Measurements from ENCODE around the gene AMMECR1.
A peak's percentile ranks its signal among the peaks of the same experiment; 100 is the strongest.
"Not testable (repeated sequence)": the region's sequence is repeated elsewhere in the genome, so short reads cannot be mapped to it uniquely, and the experiment has no call there.

The AMMECR1 gene
- total RNA-seq, result 11.9 to 25.3 (median 16.3) reads per million in 17 experiments

- peak; percentile 88 to 95 (median 91) for DNase-seq
Measured at GRCh38 chrX:110317820-110318663, at the start of gene AMMECR1. Gene AMMECR1 (minus strand): TSS chrX:110318085. CDS start chrX:110318071, 14 bp downstream.

- no peak for DNase-seq
Measured at GRCh38 chrX:110363244-110363643, 45.4 kb upstream of the AMMECR1 start.

DNA sequence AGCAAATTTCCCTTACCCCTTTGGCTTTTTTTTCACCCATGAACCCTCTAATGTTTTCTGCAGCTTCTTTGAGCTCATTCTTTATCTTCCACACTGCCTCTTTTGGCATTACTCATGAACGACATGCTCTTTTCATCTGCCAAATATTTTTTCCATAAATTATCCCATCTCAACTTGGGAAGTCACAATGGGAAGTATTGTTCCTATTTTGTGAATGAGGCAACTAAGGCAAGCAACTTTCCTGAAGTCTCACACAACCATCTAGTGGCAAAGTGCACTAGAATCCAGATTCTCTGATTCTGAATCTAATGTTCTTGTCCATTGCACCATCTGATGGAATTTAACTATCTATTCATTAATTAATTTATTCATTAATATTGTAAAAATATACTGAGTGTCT, 41.4 kb upstream of the AMMECR1 start:
- DNase-seq, result no peak

GRCh38 chrX:110358548-110358947, 40.7 kb upstream of the AMMECR1 start, which contains the start of gene RTL9:
Gene RTL9 (plus strand): TSS chrX:110358848. CDS start chrX:110450618, 91,770 bp downstream.
- no peak for DNase-seq

DNA sequence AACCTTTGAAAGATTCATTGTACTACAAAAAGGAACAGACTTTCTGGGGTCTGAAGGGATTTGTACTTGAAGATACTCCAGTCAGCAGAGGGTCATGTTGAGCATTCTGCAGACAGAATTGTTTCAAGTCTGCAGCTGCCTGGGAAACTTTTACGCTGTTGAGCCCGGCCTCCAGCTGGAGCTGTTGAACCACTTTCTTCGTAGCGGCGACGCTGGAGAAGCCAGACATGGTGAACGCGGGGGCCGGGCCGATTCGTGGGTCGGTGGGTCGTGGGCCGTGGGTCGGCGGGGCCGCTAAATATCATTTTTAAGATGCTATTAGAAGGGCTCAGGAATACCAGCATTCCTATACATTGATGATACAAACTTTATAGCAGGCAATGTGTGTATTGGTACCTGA, 28.8 kb upstream of the AMMECR1 start:
- DNase-seq, result no peak

- DNase-seq, result peak in 1 of 4 experiments; percentile 1
Measured at GRCh38 chrX:110341189-110342035, 23.5 kb upstream of the AMMECR1 start.

DNA sequence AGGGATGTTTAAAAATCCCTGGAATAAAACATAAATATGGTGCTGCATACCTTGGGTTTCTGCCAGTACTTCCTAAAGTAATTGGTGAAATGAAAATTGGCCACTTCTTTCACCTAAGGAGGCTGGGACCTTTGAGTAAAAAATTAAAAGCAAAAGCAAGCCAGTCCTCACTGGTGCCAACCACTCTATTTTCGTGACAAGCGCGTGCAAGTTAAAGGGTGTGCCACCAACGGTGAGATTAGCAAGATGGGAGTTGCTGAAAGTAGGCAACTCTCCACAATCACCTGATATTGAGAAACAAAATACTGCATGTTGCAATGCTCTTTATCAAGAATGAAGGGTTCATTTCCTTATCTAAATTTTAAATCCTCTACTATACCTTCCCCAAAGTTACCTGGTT, 21.1 kb upstream of the AMMECR1 start:
- DNase-seq, result no peak

DNA sequence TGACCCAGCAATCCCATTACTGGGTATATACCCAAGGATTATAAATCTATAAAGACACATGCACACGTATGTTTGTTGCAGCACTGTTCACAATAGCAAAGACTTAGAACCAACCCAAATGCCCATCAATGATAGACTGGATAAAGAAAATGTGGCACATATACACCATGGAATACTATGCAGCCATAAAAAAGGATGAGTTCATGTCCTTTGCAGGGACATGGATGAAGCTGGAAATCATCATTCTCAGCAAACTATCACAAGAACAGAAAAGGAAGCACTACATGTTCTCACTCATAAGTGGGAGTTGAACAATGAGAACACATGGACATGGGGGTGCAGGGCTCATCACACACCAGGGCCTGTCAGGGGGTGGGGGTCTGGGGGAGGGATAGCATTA, 15.6 kb upstream of the AMMECR1 start:
- DNase-seq, result not testable (repeated sequence)

DNA sequence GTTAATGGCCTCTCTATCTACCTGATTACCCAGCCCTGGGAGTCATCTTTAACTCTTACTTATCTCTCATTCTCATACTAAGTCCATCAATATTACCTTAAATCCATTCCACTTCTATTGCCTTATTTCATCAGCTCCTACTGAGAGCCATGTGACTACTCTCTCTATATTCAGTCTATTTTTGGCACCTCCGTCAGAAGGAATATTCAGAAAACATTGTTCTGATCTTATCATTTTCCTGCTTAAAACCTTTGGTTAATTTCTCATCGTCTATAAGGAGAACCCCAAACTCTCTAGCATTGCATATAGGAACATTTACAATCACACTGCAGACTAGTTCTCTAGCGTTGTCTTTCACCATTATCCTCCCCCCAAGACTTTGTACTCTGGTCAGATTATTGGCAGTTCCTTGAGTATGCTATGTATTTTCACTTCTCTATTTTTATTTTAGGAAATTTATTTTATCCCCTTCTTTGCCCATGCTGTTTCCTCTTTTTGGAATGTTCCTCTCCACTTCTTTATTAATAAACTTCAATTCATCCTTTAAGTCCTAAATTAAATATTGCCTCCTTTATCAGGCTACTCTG, 13.7 kb upstream of the AMMECR1 start:
- DNase-seq, result peak in 3 of 4 experiments; percentile 7 to 52 (median 36)

DNA sequence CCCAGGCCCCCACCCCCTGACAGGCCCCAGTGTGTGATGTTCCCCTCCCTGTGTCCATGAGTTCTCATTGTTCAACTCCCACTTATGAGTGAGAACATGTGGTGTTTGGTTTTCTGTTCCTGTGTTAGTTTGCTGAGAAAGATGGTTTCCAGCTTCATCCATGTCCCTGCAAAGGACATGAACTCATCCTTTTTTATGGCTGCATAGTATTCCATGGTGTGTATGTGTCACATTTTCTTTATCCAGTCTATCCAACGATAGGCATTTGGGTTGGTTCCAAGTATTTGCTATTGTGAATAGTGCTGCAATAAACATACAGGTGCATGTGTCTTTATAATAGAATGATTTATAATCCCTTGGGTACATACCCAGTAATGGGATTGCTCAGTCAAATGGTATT, 10.7 kb upstream of the AMMECR1 start:
- DNase-seq, result not testable (repeated sequence)

- DNase-seq, result peak; percentile 46 to 77 (median 59)
Measured at GRCh38 chrX:110327336-110327735, 9.5 kb upstream of the AMMECR1 start.

DNA sequence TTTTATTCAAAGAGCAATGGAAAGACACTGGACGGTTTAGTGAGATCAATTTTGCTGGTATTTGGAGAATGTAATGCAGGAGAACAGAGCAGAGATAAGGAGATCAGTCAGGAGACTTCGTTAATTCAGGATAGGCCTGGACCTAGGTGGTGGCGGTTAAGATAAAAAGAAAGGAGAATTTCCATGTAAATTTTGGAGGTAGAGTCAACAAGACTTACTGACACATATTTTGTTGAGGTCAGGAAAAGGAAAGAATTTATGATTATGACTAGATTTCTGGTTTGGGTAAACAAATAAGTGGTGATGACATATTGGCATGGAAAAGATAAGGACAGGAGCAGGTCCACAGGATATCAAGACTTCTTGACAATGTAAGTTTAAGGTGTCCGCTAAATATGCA, 8.8 kb upstream of the AMMECR1 start:
- no peak for DNase-seq

DNA sequence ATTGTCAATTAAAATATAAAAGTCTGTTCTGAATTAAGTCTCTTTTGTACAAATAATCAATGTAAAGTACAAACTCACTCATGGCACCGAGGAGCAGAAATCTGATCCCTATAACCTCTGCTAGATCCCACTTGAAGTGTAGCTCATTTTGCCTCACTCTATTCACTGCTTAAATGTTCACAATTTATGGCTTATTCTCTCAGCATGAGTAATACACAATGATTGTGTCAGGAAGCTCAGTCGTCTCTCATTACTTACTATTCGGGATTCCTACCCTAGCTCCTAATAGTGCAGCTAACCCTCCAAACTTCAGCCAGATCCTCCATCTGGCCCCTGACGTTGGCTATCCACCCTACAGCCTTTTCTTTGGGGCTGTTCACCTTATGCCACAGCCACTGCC, 4.7 kb upstream of the AMMECR1 start:
- no peak for DNase-seq

DNA sequence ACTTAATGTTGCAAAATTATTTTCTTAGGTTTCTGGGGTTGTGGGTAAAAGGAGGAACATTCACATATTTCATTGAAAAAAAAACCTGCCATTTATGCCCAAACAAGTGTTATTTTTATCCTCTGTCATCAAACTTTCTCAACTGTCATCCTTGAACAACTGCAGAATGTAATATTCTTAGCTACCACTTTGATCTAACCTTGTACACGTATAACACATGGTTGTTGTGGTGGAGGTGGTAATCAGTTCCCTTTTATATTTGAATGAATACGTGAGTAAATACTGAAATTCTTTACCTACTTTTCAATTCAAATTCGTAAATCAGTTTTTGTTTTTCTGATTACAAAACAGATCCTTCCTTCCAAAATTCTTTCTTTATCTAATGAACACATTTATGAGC, 3.8 kb upstream of the AMMECR1 start:
- DNase-seq, result no peak

DNA sequence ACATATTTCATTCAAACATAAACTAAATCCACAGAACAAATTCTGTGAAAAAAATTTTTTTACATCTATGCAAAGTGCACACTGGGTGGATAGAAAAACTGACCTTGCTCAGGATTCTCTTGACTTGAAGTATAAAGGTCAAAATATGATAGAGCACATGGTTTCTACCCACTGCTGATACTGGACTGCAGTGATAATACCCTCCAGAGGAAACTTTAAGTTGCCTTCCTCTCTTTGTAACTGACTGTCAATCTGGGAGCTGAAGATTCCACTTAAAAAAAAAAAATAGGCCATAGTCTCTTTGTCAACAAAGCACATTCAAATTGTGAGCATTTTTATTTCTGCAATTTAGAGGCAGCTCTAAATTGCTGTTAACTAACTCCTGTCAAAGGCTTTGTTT, 3.2 kb upstream of the AMMECR1 start:
- no peak for DNase-seq

DNA sequence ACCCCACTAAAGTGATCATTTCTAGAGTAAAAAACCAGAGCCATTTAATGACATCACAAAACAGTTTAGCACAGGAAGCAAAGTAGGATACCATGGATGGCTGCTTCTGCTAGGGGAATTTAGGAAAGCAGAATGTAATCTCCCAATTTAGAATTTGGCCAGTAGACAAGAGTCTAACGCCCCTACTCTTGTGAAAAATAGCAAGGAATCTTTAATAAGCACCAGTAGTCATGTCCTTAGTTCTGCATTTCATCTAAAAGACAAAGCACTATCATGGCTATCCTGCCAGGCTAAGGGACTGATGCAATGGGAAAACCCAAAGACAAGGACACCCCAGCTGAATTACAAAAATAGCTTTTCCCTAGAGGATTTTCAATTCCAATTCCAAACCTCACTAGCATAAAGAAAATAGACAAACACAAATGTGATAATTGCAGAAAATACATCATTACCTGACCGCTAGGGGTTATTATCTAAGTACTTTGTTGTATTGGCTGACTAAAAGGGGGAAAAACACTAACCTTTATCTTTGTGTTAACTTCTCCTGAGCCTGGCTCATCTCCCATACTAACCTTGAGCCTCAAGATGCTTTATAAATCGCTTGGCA, 2.6 kb upstream of the AMMECR1 start:
- peak in 1 of 4 experiments; percentile 1 for DNase-seq

DNA sequence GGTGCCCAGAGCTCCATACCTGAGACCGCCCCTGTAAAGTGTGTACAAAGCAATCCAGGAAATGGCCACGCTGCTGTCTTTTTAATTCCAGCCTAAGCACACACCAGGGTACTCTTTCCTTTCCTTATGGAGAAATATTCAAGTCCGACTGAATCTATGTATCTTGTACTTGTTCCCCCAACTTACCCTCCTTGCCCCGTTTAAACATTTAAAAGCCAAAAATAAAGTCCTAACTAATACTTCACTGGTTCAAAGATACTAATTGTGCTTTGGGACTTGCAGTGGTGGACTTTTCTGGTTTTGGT, 731 bp upstream of the AMMECR1 start:
- DNase-seq, result no peak

GRCh38 chrX:110317061-110317819, 645 bp downstream of the AMMECR1 start:
- peak in 3 of 4 experiments; percentile 2 to 33 (median 22) for DNase-seq

DNA sequence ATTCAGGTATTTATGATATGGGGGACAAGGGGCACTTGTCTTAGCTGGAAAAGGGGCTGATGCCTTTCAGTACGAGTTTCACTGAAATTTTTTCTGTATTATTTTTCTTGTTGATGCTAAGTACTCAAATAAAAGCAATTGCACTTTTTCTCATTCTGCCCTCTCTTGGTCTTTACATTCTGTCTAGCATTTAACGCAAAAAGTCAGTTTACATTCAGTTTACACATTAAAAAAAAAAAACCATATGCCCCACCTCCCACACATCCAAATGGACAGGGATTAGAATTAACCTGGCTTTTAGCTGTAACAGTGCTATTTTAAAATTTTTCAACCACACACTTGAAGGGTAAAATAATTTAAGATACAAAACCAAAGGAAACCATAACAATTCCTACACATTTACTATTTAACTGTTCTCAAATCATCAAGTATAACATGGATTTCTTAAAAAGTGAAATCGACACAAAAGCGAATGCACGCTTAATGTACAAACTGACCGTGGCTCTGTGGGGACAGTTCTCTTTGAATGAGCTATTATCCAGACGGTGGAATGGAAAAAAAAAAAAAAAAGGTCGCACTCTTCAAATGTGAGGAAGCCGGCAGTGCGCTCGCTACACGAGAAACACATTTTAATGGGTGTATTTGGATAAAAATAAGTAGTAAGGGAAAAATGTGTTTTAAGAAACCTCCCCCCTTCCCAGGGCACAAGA, 1.4 kb downstream of the AMMECR1 start:
- DNase-seq, result peak in 3 of 4 experiments; percentile 3 to 13 (median 12)

GRCh38 chrX:110315551-110315950, 2.3 kb downstream of the AMMECR1 start:
- no peak for DNase-seq
